Measurements from ENCODE around the gene DCAF12. TPM values are rescaled to one million over a fixed set of nuclear protein-coding genes. Genes with fewer than 3 reads are reported as not detected.

DCAF12 gene
- polyA plus RNA-seq, 1 donor from 2014 or later = 37.7 TPM

- Histone ChIP-seq H3K4me2 (ENCODE audit: low read length) (no peak overlapping the region), H3F3A (ENCODE audit: insufficient read depth, low read length, poor library complexity, severe bottlenecking) (no peaks in the 10 kb centered on the region), H3K4me3 (ENCODE audit: low read length) (no peak overlapping the region), H3K27ac (ENCODE audit: low read length) (no peak overlapping the region), H3K9me3 (ENCODE audit: low read length) (no peaks in the 10 kb centered on the region), H3K79me2 (replicated peaks; ENCODE audit: insufficient read depth, low read length) (no peaks in the 10 kb centered on the region), H3K9me2 (ENCODE audit: insufficient read depth, low read length) (no peaks in the 10 kb centered on the region), H4K20me1 (ENCODE audit: insufficient read depth) (no peaks in the 10 kb centered on the region), H3K27me3 (ENCODE audit: insufficient read depth, low read depth, low read length) (no peaks in the 10 kb centered on the region), H3K36me3 (ENCODE audit: insufficient read depth, low read length) (no peaks in the 10 kb centered on the region), H2AFZ (ENCODE audit: low read depth, low read length) (no peak overlapping the region), H3K9ac (ENCODE audit: low read length) (no peak overlapping the region)
- TF ChIP-seq CTCF (IDR thresholded peaks at IDR 0.05; ENCODE audit: poor library complexity, severe bottlenecking) = no peak
- no peak for TF ChIP-seq REST (IDR thresholded peaks at IDR 0.05; ENCODE audit: borderline replicate concordance)
- TF ChIP-seq EZH2 (IDR thresholded peaks at IDR 0.05; ENCODE audit: borderline replicate concordance, insufficient read depth, low read length, poor library complexity, severe bottlenecking) = no peak
- TF ChIP-seq SMC3 (conservative IDR thresholded peaks at IDR 0.05; ENCODE audit: poor library complexity) = no peak
- TF ChIP-seq POLR2AphosphoS5 (IDR thresholded peaks at IDR 0.05) = no peak
Measured at GRCh38 chr9:34158362-34158869, 31.9 kb upstream of the DCAF12 start.

GRCh38 chr9:34157898-34158297 is 31.4 kb upstream of the DCAF12 start:
- H3K27me3 ChIP-seq (ENCODE audit: insufficient read depth, low read depth, low read length) = no peaks in the 10 kb centered on the region
- H3K9ac ChIP-seq (ENCODE audit: low read length) = no peak overlapping the region
- H3F3A ChIP-seq (ENCODE audit: insufficient read depth, low read length, poor library complexity, severe bottlenecking) = no peaks in the 10 kb centered on the region
- no peaks in the 10 kb centered on the region for H3K9me3 ChIP-seq (ENCODE audit: low read length)
- H3K27ac ChIP-seq (ENCODE audit: low read length) = no peak overlapping the region
- H3K4me3 ChIP-seq (ENCODE audit: low read length) = no peak overlapping the region
- H4K20me1 ChIP-seq (ENCODE audit: insufficient read depth) = no peaks in the 10 kb centered on the region
- no peaks in the 10 kb centered on the region for H3K79me2 ChIP-seq (replicated peaks; ENCODE audit: insufficient read depth, low read length)
- no peak overlapping the region for H2AFZ ChIP-seq (ENCODE audit: low read depth, low read length)
- no peaks in the 10 kb centered on the region for H3K9me2 ChIP-seq (ENCODE audit: insufficient read depth, low read length)
- no peak overlapping the region for H3K4me2 ChIP-seq (ENCODE audit: low read length)
- no peaks in the 10 kb centered on the region for H3K36me3 ChIP-seq (ENCODE audit: insufficient read depth, low read length)
- no peak for TF ChIP-seq SMC3 (conservative IDR thresholded peaks at IDR 0.05; ENCODE audit: poor library complexity)
- no peak for TF ChIP-seq EZH2 (IDR thresholded peaks at IDR 0.05; ENCODE audit: borderline replicate concordance, insufficient read depth, low read length, poor library complexity, severe bottlenecking)
- no peak for TF ChIP-seq REST (IDR thresholded peaks at IDR 0.05; ENCODE audit: borderline replicate concordance)
- no peak for TF ChIP-seq TAF1 (IDR thresholded peaks at IDR 0.05; ENCODE audit: low read depth)
- TF ChIP-seq MXI1 (conservative IDR thresholded peaks at IDR 0.05; ENCODE audit: poor library complexity, severe bottlenecking) = no peak
- TF ChIP-seq RAD21 (conservative IDR thresholded peaks at IDR 0.05) = no peak
- TF ChIP-seq CTCF (IDR thresholded peaks at IDR 0.05; ENCODE audit: poor library complexity, severe bottlenecking) = no peak

All from neural cell (in vitro differentiated cells).